Endothelial cell of umbilical vein (primary cell): Measurements from ENCODE around the gene TLR4. TPM values are rescaled to one million over a fixed set of nuclear protein-coding genes. Genes with fewer than 3 reads are reported as not detected.

Experiments used
- BruUV-seq: library from RNA; stranded (reverse); fragments of 400-500 nt; replicated peaks from 2 replicates; lab custom pipeline; 2021; lab: Mats Ljungman, UMichigan
- CTCF ChIA-PET: fragments of 300-600, 350-600 bp; sonication (Branson Sonifier 250); formaldehyde crosslinking; loops from one replicate; lab custom pipeline; 2021; ENCODE audit warnings: antibody characterized with exemption, inconsistent platforms; lab: Charles Lee
- POLR2A ChIA-PET: fragments of 300-600, 350-600 bp; sonication (Branson Sonifier 250); formaldehyde crosslinking; loops from one replicate; lab custom pipeline; 2021; ENCODE audit warnings: antibody characterized with exemption, inconsistent platforms; lab: Charles Lee
- DNase-seq: peaks from one replicate; pipeline ENCODE4 v3.0.0-alpha.2; 2011; ENCODE audit warnings: low read depth, low spot score
- FAIRE-seq: peaks from 2 replicates; lab custom pipeline; 2011; peaks lifted over from hg19 to GRCh38; lab: Jason Lieb, UNC
- H2AFZ ChIP-seq: 2 replicates; pipeline ENCODE4 v1.6.0; 2012; ENCODE audit warnings: low read depth, low read length, control low read depth, inconsistent platforms
- H3K27ac ChIP-seq: 2 replicates; pipeline ENCODE4 v1.5.1; 2011; ENCODE audit warnings: low read depth, mild to moderate bottlenecking, control low read depth, low read length, moderate library complexity; ENCODE audit not compliant: insufficient read depth
- H3K27me3 ChIP-seq, 2 experiments: 2 replicates each; pipeline versions ENCODE4 v1.6.0 to v1.6.1; 2011; ENCODE audit warnings: low read length in 2 of 2, mixed read lengths in 1 of 2; ENCODE audit not compliant: control insufficient read depth in 2 of 2, insufficient read depth in 2 of 2
- H3K36me3 ChIP-seq, 2 experiments: 2 replicates in 1 of 2; 3 replicates in 1 of 2; pipeline ENCODE4 v1.5.1; 2011; ENCODE audit warnings: low read length in 2 of 2, mild to moderate bottlenecking in 1 of 2, moderate library complexity in 1 of 2; ENCODE audit not compliant: control insufficient read depth in 2 of 2, insufficient read depth in 2 of 2; ENCODE audit errors: extremely low read depth in 1 of 2
- H3K4me1 ChIP-seq: 3 replicates; pipeline ENCODE4 v1.5.1; 2011; ENCODE audit warnings: mild to moderate bottlenecking, low read length; ENCODE audit not compliant: control insufficient read depth, insufficient read depth; ENCODE audit errors: extremely low read depth
- H3K4me2 ChIP-seq: 2 replicates; pipeline ENCODE4 v1.6.1; 2011; ENCODE audit warnings: low read length, control low read depth, mixed read lengths; ENCODE audit not compliant: insufficient read depth
- H3K4me3 ChIP-seq, 3 experiments: fragments of 200-600 bp in 1 of 3; sonication (generic), shearing (Covaris generic) in 1 of 3; replicated peaks in 1 of 3; 2 replicates each; pipeline ENCODE4 v1.5.1; 2011 to 2016; ENCODE audit warnings: control low read depth in 3 of 3, low read length in 3 of 3, mild to moderate bottlenecking in 2 of 3, inconsistent platforms in 1 of 3, low read depth in 1 of 3, moderate library complexity in 1 of 3; ENCODE audit not compliant: insufficient read depth in 1 of 3
- H3K79me2 ChIP-seq: 2 replicates; pipeline ENCODE4 v1.6.0; 2012; ENCODE audit warnings: low read length, inconsistent platforms; ENCODE audit not compliant: control insufficient read depth, insufficient read depth
- H3K9ac ChIP-seq: replicated peaks from 2 replicates; pipeline ENCODE3; 2011; ENCODE audit warnings: low read length, control low read depth; ENCODE audit not compliant: insufficient read depth; ENCODE audit errors: extremely low read depth
- H3K9me1 ChIP-seq: replicated peaks from 3 replicates; pipeline ENCODE4 v1.6.0; 2011; ENCODE audit warnings: mild to moderate bottlenecking, low read length; ENCODE audit not compliant: control insufficient read depth, insufficient read depth; ENCODE audit errors: extremely low read depth
- H3K9me3 ChIP-seq: replicated peaks from 2 replicates; pipeline ENCODE4 v1.5.1; 2012; ENCODE audit warnings: low read length, inconsistent platforms; ENCODE audit not compliant: control insufficient read depth, insufficient read depth
- H4K20me1 ChIP-seq: replicated peaks from 2 replicates; pipeline ENCODE3; 2011; ENCODE audit warnings: mild to moderate bottlenecking, low read length; ENCODE audit not compliant: control insufficient read depth, insufficient read depth; ENCODE audit errors: extremely low read depth
- FOS ChIP-seq: IDR thresholded peaks from 2 replicates; pipeline ENCODE4 v1.6.1; 2011; ENCODE audit warnings: mild to moderate bottlenecking, low read length, moderate library complexity, borderline replicate concordance; ENCODE audit not compliant: insufficient read depth
- GATA2 ChIP-seq: IDR thresholded peaks from 2 replicates; pipeline ENCODE4 v1.7.0; 2011; ENCODE audit warnings: low read depth, mild to moderate bottlenecking, moderate library complexity, mixed read lengths, low read length; ENCODE audit not compliant: insufficient read length, insufficient read depth
- JUN ChIP-seq: IDR thresholded peaks from 2 replicates; pipeline ENCODE4 v1.6.1; 2011; ENCODE audit warnings: borderline replicate concordance, low read depth; ENCODE audit not compliant: insufficient read length, insufficient read depth
- MYC ChIP-seq: IDR thresholded peaks from one replicate; pipeline ENCODE4 v1.6.1; 2011; ENCODE audit warnings: mild to moderate bottlenecking, low read depth, low read length
- POLR2A ChIP-seq: IDR thresholded peaks from 2 replicates; pipeline ENCODE4 v1.6.1; 2012; ENCODE audit warnings: low read depth, mild to moderate bottlenecking, control low read depth, low read length
- POLR2AphosphoS5 ChIP-seq: IDR thresholded peaks from 2 replicates; pipeline ENCODE4 v1.6.1; 2012; ENCODE audit warnings: low read depth, mild to moderate bottlenecking, control low read depth, low read length, moderate library complexity; ENCODE audit not compliant: insufficient read depth
- dilution Hi-C: fragments of 300-500 bp; cut with MboI; formaldehyde crosslinking; loops from one replicate; pipeline ENCODE4 v1.15.0; 2019; ENCODE audit warnings: low sequenced_read_pairs; ENCODE audit not compliant: extremely low pct_ligation_motif_present
- intact Hi-C: fragments of 100-400 bp; cut with micrococcal nuclease; formaldehyde crosslinking; loops from one replicate; pipeline ENCODE4 v1.10.0; 2022
- polyA plus RNA-seq, 4 experiments: library from polyadenylated mRNA; depleted of rRNA in 3 of 4; stranded (reverse) in 3 of 4; unstranded in 1 of 4; fragments of >200 nt; gene quantifications; 2 replicates each; pipeline versions ENCODE4 v1.2.1 to v1.2.3, GENCODE V29; 2011 to 2012; ENCODE audit warnings: missing spikeins in 1 of 4
- total RNA-seq: library from RNA; stranded (reverse); gene quantifications from 2 replicates; pipeline ENCODE4 v1.2.3, GENCODE V29; 2021

Gene TLR4
- total and polyA plus RNA-seq, 2 donors (not counting 3 experiments of a cell fraction or from before 2014, with no cell fraction given), result 18.2 to 38.6 TPM

GRCh38 chr9:117705386-117705785, 1.2 kb downstream of the TLR4 start:
- Histone ChIP-seq H3K27me3 (no peaks in the 10 kb centered on the region), H3K79me2 (peaks cover 53% of the 10 kb centered on the region), H3K9me3 (no peaks in the 10 kb centered on the region), H3K9me1 (no peaks in the 10 kb centered on the region), H3K4me3 (peak overlapping the region; percentile 52 to 99 (median 63)), H3K4me2 (peak overlapping the region; percentile 99), H3K36me3 (peaks cover 5 to 13% of the 10 kb centered on the region in 2 experiments), H3K4me1 (peaks cover 35% of the 10 kb centered on the region), H2AFZ (no peak overlapping the region), H3K9ac (peak overlapping the region; percentile 86), H4K20me1 (no peaks in the 10 kb centered on the region), H3K27ac (peak overlapping the region; percentile 81)
- intact Hi-C loops (loop anchor here (2.0 to 5.0 kb wide), 2 partner anchors 77 to 822 kb away; no protein-coding TSS in a partner anchor), dilution Hi-C loops (no loop called here)
- DNase-seq (peak; percentile 59), FAIRE-seq (no peak)
- BruUV-seq, result no TSS peak
- ChIA-PET CTCF (interaction anchor here (1.2 to 2.6 kb wide), 2 partner anchors 23 to 27 kb away, joined by 3 to 27 read pairs; no protein-coding TSS in a partner anchor), POLR2A (interaction anchor here (2.9 kb wide), 1 partner anchor 27 kb away, joined by 10 read pairs; no protein-coding TSS in a partner anchor)
- TF ChIP-seq JUN (no peak), GATA2 (no peak), POLR2AphosphoS5 (no peak), MYC (no peak)

- intact Hi-C loops (loop anchor here (5.0 kb wide), 1 partner anchor 821 kb away; no protein-coding TSS in a partner anchor), dilution Hi-C loops (no loop called here)
- peak overlapping the region; percentile 80 for H3K9ac ChIP-seq
These were observed 2.4 kb downstream of the TLR4 start for GRCh38 chr9:117706421-117707116.

More at GRCh38 chr9:117706421-117707116, 2.4 kb downstream of the TLR4 start:
- BruUV-seq, result no TSS peak
- H3K4me1 ChIP-seq, result peaks cover 35% of the 10 kb centered on the region
- peak overlapping the region; percentile 89 for H3K27ac ChIP-seq
- ChIA-PET POLR2A (no interaction called here), CTCF (interaction anchor here (0.9 to 1.3 kb wide), 5 partner anchors 18 to 59 kb away, joined by 3 read pairs; no protein-coding TSS in a partner anchor)
- peaks cover 54% of the 10 kb centered on the region for H3K79me2 ChIP-seq
- no peaks in the 10 kb centered on the region for H3K9me1 ChIP-seq
- peak overlapping the region; percentile 99 for H3K4me2 ChIP-seq
- peaks cover 8 to 15% of the 10 kb centered on the region in 2 experiments for H3K36me3 ChIP-seq
- TF ChIP-seq POLR2AphosphoS5 (peak; percentile 17), POLR2A (no peak), JUN (peak; percentile 27), FOS (no peak), GATA2 (peak; percentile 68)
- peak overlapping the region; percentile 6 to 99 (median 40) for H3K4me3 ChIP-seq
- DNase-seq (peak; percentile 76), FAIRE-seq (peak; percentile 73)
- no peaks in the 10 kb centered on the region for H3K9me3 ChIP-seq
- H2AFZ ChIP-seq, result no peak overlapping the region
- H4K20me1 ChIP-seq, result no peaks in the 10 kb centered on the region
- no peaks in the 10 kb centered on the region for H3K27me3 ChIP-seq
